ENCODE results near the gene EIF4A3.
"Not testable (repeated sequence)": the region's sequence is repeated elsewhere in the genome, so short reads cannot be mapped to it uniquely, and the experiment has no call there.

Gene EIF4A3

GRCh38 chr17:80091376-80091775, 55.6 kb downstream of the EIF4A3 start:
- no peaks in the 10 kb centered on the region for H3F3A ChIP-seq (ENCODE audit: low read depth)
- H3K9ac ChIP-seq (ENCODE audit: low read depth, low read length, poor library complexity, severe bottlenecking), result no peak overlapping the region
- H3K79me2 ChIP-seq (ENCODE audit: insufficient read depth, low read length), result no peaks in the 10 kb centered on the region
- no peak overlapping the region for H3K4me2 ChIP-seq (ENCODE audit: low read depth, low read length, poor library complexity, severe bottlenecking)
- H3K9me2 ChIP-seq (replicated peaks; ENCODE audit: low read depth, low read length), result no peaks in the 10 kb centered on the region
- no peak overlapping the region for H2AFZ ChIP-seq (ENCODE audit: low read length)
- no peaks in the 10 kb centered on the region for H3K9me3 ChIP-seq (ENCODE audit: insufficient read depth, low read depth, low read length)
- no peaks in the 10 kb centered on the region for H4K20me1 ChIP-seq (ENCODE audit: insufficient read depth, low read length, poor library complexity, severe bottlenecking)
- H3K4me1 ChIP-seq (ENCODE audit: insufficient read depth, low read length, poor library complexity, severe bottlenecking), result no peaks in the 10 kb centered on the region
- TF ChIP-seq EZH2phosphoT487 (IDR thresholded peaks at IDR 0.05; ENCODE audit: borderline replicate concordance), result no peak
- TF ChIP-seq CTCF (conservative IDR thresholded peaks at IDR 0.05; ENCODE audit: low read length), result no peak
- no peak overlapping the region for H3K4me3 ChIP-seq (ENCODE audit: low read length, poor library complexity, severe bottlenecking)
- H3K27me3 ChIP-seq (ENCODE audit: insufficient read depth, low read length, poor library complexity, severe bottlenecking), result no peaks in the 10 kb centered on the region
- no peaks in the 10 kb centered on the region for H3K36me3 ChIP-seq (ENCODE audit: insufficient read depth, low read length)

GRCh38 chr17:80090164-80090563, 56.8 kb downstream of the EIF4A3 start:
- not testable (repeated sequence) for H3K4me1 ChIP-seq (ENCODE audit: insufficient read depth, low read length, poor library complexity, severe bottlenecking); H3K79me2 ChIP-seq (ENCODE audit: insufficient read depth, low read length); H3K9ac ChIP-seq (ENCODE audit: low read depth, low read length, poor library complexity, severe bottlenecking); H3F3A ChIP-seq (ENCODE audit: low read depth); H2AFZ ChIP-seq (ENCODE audit: low read length); H3K9me2 ChIP-seq (replicated peaks; ENCODE audit: low read depth, low read length); H3K4me3 ChIP-seq (ENCODE audit: low read length, poor library complexity, severe bottlenecking); H3K9me3 ChIP-seq (ENCODE audit: insufficient read depth, low read depth, low read length); H4K20me1 ChIP-seq (ENCODE audit: insufficient read depth, low read length, poor library complexity, severe bottlenecking); H3K36me3 ChIP-seq (ENCODE audit: insufficient read depth, low read length); H3K4me2 ChIP-seq (ENCODE audit: low read depth, low read length, poor library complexity, severe bottlenecking); H3K27me3 ChIP-seq (ENCODE audit: insufficient read depth, low read length, poor library complexity, severe bottlenecking)

GRCh38 chr17:80089762-80090161, 57.2 kb downstream of the EIF4A3 start:
- no peak overlapping the region for H3K9ac ChIP-seq (ENCODE audit: low read depth, low read length, poor library complexity, severe bottlenecking)
- no peaks in the 10 kb centered on the region for H3K9me2 ChIP-seq (replicated peaks; ENCODE audit: low read depth, low read length)
- H2AFZ ChIP-seq (ENCODE audit: low read length), result no peak overlapping the region
- H3K27me3 ChIP-seq (ENCODE audit: insufficient read depth, low read length, poor library complexity, severe bottlenecking), result no peaks in the 10 kb centered on the region
- TF ChIP-seq EZH2phosphoT487 (IDR thresholded peaks at IDR 0.05; ENCODE audit: borderline replicate concordance) (no peak), CTCF (conservative IDR thresholded peaks at IDR 0.05; ENCODE audit: low read length) (no peak)
- no peaks in the 10 kb centered on the region for H3K9me3 ChIP-seq (ENCODE audit: insufficient read depth, low read depth, low read length)
- no peak overlapping the region for H3K4me2 ChIP-seq (ENCODE audit: low read depth, low read length, poor library complexity, severe bottlenecking)
- H3K4me1 ChIP-seq (ENCODE audit: insufficient read depth, low read length, poor library complexity, severe bottlenecking), result no peaks in the 10 kb centered on the region
- no peaks in the 10 kb centered on the region for H3F3A ChIP-seq (ENCODE audit: low read depth)
- H3K79me2 ChIP-seq (ENCODE audit: insufficient read depth, low read length), result no peaks in the 10 kb centered on the region
- H3K36me3 ChIP-seq (ENCODE audit: insufficient read depth, low read length), result no peaks in the 10 kb centered on the region
- no peaks in the 10 kb centered on the region for H4K20me1 ChIP-seq (ENCODE audit: insufficient read depth, low read length, poor library complexity, severe bottlenecking)
- H3K4me3 ChIP-seq (ENCODE audit: low read length, poor library complexity, severe bottlenecking), result no peak overlapping the region

GRCh38 chr17:80087346-80088265, 59.3 kb downstream of the EIF4A3 start:
- no peaks in the 10 kb centered on the region for H3K79me2 ChIP-seq (ENCODE audit: insufficient read depth, low read length)
- TF ChIP-seq CTCF (conservative IDR thresholded peaks at IDR 0.05; ENCODE audit: low read length) (no peak), EZH2phosphoT487 (IDR thresholded peaks at IDR 0.05; ENCODE audit: borderline replicate concordance) (no peak)
- no peak overlapping the region for H3K4me3 ChIP-seq (ENCODE audit: low read length, poor library complexity, severe bottlenecking)
- no peak overlapping the region for H2AFZ ChIP-seq (ENCODE audit: low read length)
- no peak overlapping the region for H3K4me2 ChIP-seq (ENCODE audit: low read depth, low read length, poor library complexity, severe bottlenecking)
- no peaks in the 10 kb centered on the region for H3K36me3 ChIP-seq (ENCODE audit: insufficient read depth, low read length)
- H4K20me1 ChIP-seq (ENCODE audit: insufficient read depth, low read length, poor library complexity, severe bottlenecking), result no peaks in the 10 kb centered on the region
- H3K4me1 ChIP-seq (ENCODE audit: insufficient read depth, low read length, poor library complexity, severe bottlenecking), result peaks cover 4% of the 10 kb centered on the region
- no peaks in the 10 kb centered on the region for H3K27me3 ChIP-seq (ENCODE audit: insufficient read depth, low read length, poor library complexity, severe bottlenecking)
- H3K9me2 ChIP-seq (replicated peaks; ENCODE audit: low read depth, low read length), result no peaks in the 10 kb centered on the region
- H3K9ac ChIP-seq (ENCODE audit: low read depth, low read length, poor library complexity, severe bottlenecking), result no peak overlapping the region
- no peaks in the 10 kb centered on the region for H3F3A ChIP-seq (ENCODE audit: low read depth)
- H3K9me3 ChIP-seq (ENCODE audit: insufficient read depth, low read depth, low read length), result no peaks in the 10 kb centered on the region
